HG03108 (cell line): Measurements from ENCODE around the gene FAM25G.

Source experiments
- ATAC-seq: cut with Tn5 transposase; IDR thresholded peaks from one replicate; pipeline ENCODE4 v1.9.1; 2021; ENCODE audit warnings: moderate library complexity; ENCODE audit not compliant: unreplicated experiment

FAM25G gene

DNA sequence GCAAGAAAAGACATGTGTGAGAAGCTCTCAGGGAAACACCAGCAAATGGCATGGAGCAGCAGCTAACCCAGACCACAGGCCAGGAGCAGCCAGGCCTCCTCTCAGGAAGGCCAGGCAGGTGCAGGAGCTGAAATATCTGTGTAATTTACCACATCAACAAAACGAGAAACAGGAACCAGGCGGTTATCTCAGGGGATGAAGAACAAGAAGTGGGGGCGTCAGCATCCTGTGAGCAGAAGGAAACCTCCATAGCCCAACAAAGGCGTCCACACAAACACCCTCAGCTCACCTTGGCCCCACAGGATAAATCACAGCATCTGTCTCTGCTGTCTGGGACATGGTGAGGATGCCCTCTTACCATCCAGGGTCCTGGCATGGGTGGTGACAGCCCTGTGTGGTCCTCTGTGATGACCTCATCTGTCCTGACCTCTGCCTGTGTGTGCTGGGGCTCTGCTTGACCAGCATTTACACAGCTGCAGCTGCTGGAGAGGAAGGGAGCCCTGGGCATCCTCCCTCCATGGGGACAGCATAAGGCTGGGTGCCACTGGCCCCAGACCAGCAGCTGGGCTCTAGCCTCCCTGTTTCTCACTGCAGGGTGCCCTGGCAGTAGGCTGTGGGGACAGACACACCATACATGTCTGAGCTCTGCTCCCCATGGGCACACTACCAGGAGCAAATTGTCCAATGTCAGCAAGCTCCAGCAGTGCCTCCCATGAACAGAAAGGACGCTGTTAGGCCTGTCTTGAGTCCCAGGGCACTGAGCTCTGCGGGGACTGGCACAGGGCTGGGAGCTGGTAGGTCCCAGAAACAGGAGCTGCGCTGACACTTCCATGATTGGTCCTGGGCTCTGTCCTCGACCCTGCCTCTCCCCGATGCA, 42.2 kb downstream of the FAM25G start:
- no peak for ATAC-seq

DNA sequence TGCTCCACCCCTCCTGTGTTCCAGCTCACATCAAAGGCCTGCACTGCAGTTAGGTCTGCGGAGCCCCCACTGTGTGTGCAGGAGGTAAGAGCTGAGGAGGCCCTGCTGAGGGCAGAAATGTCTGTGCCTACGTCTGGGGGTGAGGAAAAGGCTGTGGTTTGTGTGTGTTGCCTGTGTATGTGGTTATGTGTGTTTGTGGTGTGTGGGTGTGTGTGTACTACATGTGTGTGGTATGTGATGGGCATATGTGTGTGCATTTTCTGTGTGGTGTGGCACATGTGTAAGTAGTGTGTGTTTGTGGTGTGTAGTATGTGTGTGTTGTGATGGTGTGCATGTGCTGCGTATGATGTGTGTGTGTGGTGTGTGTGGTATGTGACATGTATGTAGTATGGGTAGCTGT, 43.8 kb downstream of the FAM25G start:
- no peak for ATAC-seq

DNA sequence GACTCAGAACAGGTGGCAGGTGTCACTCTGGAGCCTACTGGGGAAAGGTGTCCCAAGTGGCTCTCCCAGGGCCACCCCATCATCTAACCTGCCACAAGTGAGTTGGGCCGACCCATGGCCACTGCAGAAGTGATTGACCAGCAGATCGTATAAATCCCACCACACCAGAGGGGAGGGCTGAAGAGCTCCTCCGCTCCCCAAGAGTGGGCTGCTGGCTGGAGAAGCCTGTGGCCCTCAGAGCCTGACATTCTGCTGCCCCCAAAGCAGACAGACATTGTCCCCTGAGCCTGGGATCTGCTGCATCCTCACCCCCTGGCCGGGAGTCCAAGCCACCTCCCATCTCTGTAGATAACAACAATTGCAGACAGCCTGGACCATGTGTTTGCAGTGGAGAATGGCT, 44.3 kb downstream of the FAM25G start:
- ATAC-seq, result no peak

DNA sequence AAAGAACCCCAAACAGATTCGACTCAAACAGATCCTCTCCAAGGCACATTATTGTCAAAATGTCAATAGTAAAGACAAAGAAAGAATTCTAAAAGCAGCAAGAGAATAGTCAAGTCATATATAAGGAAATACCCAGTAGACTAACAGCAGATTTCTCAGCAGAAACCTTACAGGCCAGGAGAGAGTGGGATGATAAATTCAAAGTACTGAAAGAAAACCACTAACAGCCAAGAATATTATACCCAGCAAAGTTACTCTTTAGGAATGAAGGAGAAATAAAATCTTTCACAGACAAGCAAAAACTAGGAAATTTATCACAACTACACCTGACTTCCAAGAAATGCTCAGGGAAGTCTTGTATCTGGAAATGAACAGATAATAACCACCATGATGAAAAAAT, 45.8 kb downstream of the FAM25G start:
- ATAC-seq, result no peak

DNA sequence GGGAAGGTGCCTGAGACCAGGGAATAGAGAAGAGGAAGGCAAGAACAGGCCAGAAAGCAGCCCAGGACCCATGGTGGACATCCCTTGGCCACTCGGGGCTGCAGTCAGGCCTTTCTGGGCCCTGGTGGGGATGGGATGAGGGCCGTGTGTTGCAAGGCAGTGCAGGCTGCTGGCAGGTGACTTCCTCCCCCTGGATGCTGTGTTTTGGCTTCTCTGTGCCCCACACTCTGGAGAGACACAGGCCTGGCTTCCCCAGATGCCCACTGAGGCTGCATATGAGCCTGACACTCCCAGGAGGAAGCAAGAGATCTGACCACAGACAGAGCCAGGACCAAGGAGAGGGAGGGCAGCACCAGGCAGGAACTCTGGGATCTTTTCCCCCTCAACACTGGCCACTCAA, 47.5 kb downstream of the FAM25G start:
- no peak for ATAC-seq

DNA sequence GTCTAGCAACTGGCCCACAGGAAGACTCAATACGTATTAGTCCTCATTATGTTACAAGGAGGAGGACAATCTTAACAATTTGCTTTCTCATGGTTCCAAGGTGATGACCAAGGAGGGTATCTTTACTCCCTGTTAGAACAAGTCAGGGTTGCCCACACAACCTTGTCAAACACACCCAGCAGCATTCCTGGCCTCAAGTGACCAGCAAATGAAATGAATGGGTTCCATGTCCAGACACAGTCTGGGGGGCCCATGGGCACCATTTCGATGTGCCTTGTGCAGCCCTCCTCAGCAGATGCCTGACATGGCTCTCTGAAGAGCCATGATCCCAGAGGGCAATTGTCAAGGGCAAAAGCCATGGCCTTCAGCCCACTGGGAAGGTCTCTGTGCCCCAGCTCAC, 48.4 kb downstream of the FAM25G start:
- no peak for ATAC-seq

DNA sequence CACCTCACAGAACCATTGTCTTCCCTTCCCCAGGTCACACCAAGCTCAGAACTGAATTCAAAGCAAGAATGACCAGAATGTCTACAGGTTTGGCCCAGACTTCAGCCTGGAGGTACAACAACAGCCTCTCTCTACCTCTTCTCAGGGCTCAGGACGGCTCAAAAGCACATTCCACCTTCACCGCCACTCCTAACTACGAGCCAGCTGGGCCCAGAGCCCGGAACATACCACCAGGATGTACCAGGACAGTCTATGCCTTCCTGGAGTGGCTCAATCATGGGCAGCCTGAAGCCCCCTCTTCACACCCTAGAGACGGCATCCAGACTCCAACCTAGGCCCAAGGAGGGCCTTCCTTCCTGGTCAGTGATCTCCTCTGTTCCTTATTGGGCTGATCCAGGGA, 49.1 kb downstream of the FAM25G start:
- no peak for ATAC-seq

DNA sequence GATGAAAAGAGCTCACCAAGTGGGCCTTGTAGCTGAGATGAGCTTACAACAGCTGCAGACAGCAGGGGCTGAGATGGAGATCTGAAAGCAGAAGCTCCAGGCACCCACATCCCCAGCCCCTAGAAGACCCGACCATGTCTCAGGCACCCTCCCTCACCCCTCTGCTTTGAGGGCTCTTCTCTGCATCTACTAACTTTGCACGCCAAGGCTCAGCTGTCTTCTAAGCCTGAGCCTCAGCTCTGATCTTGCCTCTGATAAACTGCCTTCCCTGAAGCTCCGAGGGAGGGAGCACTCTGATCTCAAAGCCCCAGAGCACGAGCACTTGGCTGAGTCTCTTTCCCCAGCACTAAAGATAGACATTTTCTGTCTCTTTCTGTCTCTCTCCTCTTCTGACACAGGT, 49.6 kb downstream of the FAM25G start:
- ATAC-seq, result no peak

DNA sequence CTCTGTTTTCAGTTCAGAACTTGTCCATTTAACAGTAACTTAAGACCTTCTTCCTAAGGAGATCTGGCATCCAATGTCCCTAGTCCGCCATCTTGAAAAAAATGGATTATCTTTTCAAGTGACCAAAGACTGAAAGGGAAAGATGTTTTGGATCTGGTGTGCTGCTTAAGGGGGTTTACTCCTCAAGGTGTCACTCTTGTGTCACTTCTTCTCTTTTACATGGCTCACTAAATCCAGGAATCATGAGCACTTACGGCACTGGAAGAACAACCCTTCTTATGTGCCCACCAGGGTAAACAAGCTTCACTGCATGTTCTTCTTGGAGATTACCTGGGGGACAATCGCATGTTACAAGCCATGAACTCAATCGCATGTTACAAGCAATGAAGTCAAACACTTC, 51.3 kb downstream of the FAM25G start:
- no peak for ATAC-seq

DNA sequence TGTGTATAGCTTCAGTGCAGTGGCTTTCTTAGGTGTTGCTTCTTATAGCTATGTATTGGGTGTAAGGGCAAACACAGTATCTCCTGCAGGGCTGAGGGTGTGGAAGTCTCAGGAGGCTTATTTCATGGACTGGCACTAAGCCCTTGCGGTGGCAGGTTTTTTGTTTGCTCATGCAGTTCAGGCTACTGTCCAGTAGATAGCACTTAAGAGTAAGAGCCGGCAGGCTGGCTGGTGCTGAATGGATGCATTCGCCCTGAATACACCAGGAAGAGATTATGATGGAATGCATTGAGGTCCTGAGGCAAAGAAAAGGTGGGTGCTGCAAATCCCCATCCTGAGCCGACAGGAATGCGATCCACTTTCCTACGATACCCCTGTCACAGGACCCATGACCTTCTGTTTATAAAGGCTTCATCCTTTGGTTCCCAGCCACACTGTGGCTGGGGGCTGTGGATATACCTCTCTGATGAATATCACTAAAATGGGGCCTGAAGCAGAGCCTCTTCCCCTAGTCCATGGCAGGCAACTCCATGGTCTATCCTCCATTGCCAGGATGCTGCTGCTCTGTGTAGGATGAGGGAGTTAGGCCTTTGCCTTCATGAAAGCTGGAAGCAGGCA, 52.5 kb downstream of the FAM25G start:
- no peak for ATAC-seq
